GM21423 (cell line): ENCODE measurements around the gene SLC6A15.

Experiments used
- ATAC-seq: cut with Tn5 transposase; IDR thresholded peaks from one replicate; pipeline ENCODE4 v1.9.1; 2021; ENCODE audit warnings: mild to moderate bottlenecking, moderate library complexity; ENCODE audit not compliant: unreplicated experiment

SLC6A15 gene

GRCh38 chr12:84875241-84875640 is 37.4 kb downstream of the SLC6A15 start:
- no peak for ATAC-seq

DNA sequence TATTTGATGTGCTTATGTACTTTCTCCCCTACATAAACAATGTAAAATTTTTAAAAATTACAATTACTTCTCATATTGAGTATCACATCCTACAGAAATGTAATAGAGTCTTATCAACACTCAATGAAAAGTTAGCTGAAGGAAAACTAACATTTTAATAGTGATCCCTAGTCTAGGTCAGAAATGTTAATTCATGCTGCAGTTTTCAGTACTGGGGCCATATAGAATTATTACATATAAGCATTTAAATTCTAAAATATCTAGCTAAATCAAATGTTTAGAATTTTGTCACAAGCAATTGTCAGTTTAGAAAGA is 37.8 kb downstream of the SLC6A15 start:
- no peak for ATAC-seq

- ATAC-seq = peak; percentile 97
Observed at GRCh38 chr12:84874125-84874824, 38.3 kb downstream of the SLC6A15 start.

GRCh38 chr12:84862186-84862585 is 50.4 kb downstream of the SLC6A15 start:
- ATAC-seq = no peak

DNA sequence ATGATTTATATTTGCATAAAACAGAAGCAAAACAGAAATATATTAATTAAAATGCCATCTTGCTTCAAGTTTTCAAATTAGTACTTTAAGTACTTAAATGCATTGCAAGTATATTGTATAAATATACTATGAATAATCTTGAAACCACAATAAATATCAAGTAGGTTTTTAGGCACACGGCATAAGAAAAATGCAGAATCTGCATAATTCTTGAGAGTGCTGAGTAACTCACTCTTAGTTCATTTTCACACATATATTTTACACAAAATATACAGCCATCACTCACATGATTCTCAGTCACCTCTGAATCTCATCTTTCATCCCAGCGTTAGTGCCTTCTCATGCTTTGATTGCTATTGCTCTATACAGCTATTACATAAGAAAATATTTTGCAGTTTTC is 51.9 kb downstream of the SLC6A15 start:
- no peak for ATAC-seq

- ATAC-seq = no peak
Observed at GRCh38 chr12:84858796-84859195, 53.8 kb downstream of the SLC6A15 start.

- ATAC-seq = no peak
Observed at GRCh38 chr12:84857525-84858208, 54.9 kb downstream of the SLC6A15 start.

DNA sequence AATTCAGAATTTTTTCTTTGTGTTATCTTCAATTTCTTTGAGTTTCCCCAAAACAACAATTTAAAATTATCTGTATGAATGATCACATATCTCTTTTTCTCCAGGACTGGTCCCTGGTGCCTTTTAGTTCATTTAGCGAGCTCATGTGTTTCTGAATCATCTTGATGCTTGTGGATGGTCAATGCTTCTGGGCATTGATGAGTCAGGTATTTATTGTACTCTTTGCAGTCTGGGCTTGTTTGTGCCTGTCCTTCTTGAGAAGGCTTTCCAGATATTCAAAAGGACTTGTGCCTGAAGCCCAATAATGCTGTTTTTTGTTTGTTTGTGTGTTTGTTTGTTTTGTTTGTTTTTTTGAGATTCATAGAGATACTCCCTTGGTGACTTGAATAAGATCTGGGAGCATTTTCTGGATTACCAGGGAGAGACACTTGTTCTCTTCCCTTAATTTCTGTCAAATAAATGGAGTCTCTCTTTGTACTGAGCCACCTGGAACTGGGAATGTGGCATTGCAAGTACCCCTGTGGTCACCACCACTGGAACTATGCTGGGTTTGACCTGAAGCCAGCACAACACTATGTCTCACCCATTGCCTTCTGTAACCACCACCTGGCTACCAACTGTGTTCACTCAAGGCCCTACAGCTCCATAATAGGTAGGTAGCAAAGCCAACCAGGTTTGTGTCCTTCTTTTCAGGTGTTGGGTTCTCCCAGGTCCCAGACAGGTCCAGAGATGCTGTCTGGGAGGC is 56.3 kb downstream of the SLC6A15 start:
- no peak for ATAC-seq

GRCh38 chr12:84843593-84844144 is 68.9 kb downstream of the SLC6A15 start:
- ATAC-seq = no peak

DNA sequence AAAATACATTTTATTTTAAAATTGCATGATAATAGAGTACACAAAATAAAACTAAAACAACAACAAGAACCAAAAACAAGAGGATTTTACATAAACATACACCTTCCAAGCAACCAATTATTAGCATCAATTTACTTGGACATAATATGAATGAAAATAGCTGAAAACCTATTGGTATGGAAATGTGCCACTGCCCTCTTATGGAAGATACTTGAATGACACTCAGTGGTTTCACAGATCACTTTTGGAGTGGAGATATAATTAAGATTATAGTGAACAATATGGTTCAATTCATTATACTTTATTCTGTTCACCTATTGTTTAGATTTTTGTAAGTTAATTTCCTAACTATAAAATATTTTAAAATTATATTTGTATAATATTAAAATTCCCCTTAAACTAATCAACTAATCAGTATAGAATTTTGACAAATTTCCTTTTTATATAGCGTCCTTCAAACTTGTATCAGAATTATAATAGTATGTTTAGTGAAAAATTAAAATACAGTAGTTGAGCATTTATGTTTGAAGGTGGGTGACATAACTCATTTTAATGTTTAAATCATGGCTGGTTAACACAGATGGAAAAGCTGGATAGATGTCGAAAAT is 70.1 kb downstream of the SLC6A15 start:
- peak; percentile 72 for ATAC-seq

DNA sequence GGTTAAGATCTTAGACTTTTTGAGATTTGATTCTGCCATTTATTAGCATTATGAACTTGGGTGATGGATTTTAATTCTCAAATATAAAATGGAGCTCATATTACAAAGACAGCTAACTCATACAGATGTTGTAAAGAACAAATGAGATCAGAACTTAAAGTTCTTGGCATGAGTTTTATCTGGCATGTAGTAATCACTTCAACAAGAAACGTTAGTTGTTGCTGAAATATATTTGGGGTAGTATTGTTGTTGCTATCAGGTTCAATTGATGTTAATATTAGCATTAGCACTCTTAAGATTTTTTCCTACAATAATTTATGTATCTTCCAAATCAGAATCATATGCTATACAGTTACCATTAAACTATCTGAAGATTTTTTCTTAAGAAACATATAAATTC is 71.0 kb downstream of the SLC6A15 start:
- no peak for ATAC-seq

- ATAC-seq = no peak
Observed at GRCh38 chr12:84840356-84840755, 72.2 kb downstream of the SLC6A15 start.

- ATAC-seq = no peak
Observed at GRCh38 chr12:84826925-84827324, 85.7 kb downstream of the SLC6A15 start.

GRCh38 chr12:84825149-84825548 is 87.5 kb downstream of the SLC6A15 start:
- ATAC-seq = no peak

DNA sequence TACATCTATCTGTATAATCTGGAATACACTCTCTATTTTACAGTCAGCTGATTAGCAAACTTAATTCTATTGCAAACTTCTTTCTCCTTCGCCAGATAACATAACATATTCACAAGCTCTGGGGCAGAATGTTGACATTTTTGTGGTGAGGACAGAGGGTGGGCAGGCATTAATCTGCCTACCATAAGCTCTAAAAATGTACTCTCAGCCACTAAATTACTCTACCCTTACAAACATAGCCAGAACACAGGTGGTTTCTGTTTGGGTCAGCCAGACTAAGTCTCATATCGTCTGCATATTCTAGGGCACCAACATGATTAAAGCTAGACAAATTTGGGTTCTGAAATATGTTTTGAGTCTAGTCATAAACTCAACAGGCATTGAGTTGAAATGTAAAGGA is 90.1 kb downstream of the SLC6A15 start:
- ATAC-seq = no peak

GRCh38 chr12:84816916-84817695 is 95.5 kb downstream of the SLC6A15 start:
- no peak for ATAC-seq

- no peak for ATAC-seq
Observed at GRCh38 chr12:84814664-84815245, 97.8 kb downstream of the SLC6A15 start.

- ATAC-seq = no peak
Observed at GRCh38 chr12:84813780-84814663, 98.6 kb downstream of the SLC6A15 start.

- ATAC-seq = no peak
Observed at GRCh38 chr12:84811291-84811690, 101.3 kb downstream of the SLC6A15 start.
